ENCODE measurements around the gene ATE1.

DNA sequence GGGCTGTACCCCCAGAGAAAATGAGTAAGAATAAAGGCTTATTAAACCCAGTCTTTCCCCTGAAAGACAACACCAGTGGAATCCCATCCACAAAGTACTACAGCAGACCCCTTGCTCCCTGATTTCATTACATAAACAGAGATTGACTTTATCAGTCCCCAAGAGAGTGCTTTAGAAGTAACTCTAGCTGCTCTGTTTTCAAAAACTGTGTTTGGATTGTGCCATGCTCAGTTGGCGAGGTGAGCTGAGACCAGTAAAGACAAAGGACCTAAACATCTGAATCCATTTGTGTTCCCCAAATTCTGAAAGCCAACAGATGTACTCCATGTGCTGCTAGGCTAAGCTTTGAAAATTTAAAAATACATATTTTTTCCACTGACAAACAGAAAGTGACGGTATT lies 127.0 kb downstream of the ATE1 start:
- TF ChIP-seq, protein P1, sequence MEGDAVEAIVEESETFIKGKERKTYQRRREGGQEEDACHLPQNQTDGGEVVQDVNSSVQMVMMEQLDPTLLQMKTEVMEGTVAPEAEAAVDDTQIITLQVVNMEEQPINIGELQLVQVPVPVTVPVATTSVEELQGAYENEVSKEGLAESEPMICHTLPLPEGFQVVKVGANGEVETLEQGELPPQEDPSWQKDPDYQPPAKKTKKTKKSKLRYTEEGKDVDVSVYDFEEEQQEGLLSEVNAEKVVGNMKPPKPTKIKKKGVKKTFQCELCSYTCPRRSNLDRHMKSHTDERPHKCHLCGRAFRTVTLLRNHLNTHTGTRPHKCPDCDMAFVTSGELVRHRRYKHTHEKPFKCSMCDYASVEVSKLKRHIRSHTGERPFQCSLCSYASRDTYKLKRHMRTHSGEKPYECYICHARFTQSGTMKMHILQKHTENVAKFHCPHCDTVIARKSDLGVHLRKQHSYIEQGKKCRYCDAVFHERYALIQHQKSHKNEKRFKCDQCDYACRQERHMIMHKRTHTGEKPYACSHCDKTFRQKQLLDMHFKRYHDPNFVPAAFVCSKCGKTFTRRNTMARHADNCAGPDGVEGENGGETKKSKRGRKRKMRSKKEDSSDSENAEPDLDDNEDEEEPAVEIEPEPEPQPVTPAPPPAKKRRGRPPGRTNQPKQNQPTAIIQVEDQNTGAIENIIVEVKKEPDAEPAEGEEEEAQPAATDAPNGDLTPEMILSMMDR (IDR thresholded peaks at IDR 0.05; ENCODE audit: extremely low read depth in 1 of 2, insufficient read depth in 1 of 2, low read depth in 1 of 2, low read length in 2 of 2) = no peak
- TF ChIP-seq POLR2AphosphoS5 (IDR thresholded peaks at IDR 0.05; ENCODE audit: insufficient read depth, low read depth, low read length) = no peak
